ENCODE results near the gene SNPH.

Gene SNPH

DNA sequence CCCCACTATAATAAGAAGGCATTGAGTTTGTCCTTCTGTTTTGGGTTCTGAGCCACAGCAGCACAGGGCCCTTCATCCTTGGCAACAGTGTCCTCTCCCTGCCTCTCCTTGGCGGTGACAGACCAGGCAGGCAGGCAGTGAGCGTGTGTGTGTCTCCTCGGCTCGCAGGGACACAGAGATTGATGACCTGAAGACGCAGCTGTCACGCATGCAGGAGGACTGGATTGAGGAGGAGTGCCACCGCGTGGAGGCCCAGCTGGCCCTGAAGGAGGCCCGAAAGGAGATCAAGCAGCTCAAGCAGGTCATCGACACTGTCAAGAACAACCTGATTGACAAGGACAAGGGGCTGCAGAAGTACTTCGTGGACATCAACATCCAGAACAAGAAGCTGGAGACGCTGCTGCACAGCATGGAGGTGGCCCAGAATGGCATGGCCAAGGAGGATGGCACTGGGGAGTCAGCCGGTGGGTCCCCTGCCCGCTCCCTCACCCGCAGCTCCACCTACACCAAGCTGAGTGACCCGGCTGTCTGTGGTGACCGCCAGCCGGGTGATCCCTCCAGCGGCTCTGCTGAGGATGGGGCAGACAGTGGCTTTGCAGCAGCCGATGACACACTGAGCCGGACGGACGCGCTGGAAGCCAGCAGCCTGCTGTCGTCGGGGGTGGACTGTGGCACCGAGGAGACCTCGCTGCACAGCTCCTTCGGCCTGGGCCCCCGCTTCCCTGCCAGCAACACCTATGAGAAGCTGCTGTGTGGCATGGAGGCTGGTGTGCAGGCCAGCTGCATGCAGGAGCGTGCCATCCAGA lies 38.8 kb downstream of the SNPH start:
- ChIA-PET CTCF (no interaction called here), POLR2A (no interaction called here)
- no peak for DNase-seq (ENCODE audit: extremely low spot score)

DNA sequence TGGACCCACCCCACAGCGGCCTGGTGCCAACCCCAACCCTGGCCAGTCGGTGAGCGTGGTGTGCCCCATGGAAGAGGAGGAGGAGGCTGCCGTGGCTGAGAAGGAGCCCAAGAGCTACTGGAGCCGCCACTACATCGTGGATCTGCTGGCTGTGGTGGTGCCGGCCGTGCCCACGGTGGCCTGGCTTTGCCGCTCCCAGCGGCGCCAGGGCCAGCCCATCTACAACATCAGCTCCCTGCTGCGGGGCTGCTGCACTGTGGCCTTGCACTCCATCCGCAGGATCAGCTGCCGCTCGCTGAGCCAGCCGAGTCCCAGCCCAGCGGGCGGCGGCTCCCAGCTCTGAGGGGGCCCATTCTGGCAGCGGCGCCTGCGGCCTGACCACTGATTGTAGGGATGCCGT lies 39.6 kb downstream of the SNPH start:
- CTCF ChIA-PET: no interaction called here
- POLR2A ChIA-PET: no interaction called here

More for the DNA sequence above, 38.8 kb downstream of the SNPH start:
- TF ChIP-seq TARDBP (IDR thresholded peaks at IDR 0.05): no peak
- no peak for TF ChIP-seq ARNT (IDR thresholded peaks at IDR 0.05)
- no peak for TF ChIP-seq HDGF (IDR thresholded peaks at IDR 0.05; ENCODE audit: borderline replicate concordance)
- TF ChIP-seq LEF1 (IDR thresholded peaks at IDR 0.05; ENCODE audit: borderline replicate concordance): no peak
- no peak for TF ChIP-seq ELF4 (IDR thresholded peaks at IDR 0.05)
- no peak for TF ChIP-seq CTBP1 (IDR thresholded peaks at IDR 0.05; ENCODE audit: borderline replicate concordance)
- no peak for TF ChIP-seq FOXA1 (IDR thresholded peaks at IDR 0.05)
- TF ChIP-seq, protein P1, sequence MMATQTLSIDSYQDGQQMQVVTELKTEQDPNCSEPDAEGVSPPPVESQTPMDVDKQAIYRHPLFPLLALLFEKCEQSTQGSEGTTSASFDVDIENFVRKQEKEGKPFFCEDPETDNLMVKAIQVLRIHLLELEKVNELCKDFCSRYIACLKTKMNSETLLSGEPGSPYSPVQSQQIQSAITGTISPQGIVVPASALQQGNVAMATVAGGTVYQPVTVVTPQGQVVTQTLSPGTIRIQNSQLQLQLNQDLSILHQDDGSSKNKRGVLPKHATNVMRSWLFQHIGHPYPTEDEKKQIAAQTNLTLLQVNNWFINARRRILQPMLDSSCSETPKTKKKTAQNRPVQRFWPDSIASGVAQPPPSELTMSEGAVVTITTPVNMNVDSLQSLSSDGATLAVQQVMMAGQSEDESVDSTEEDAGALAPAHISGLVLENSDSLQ (IDR thresholded peaks at IDR 0.05): no peak
- TF ChIP-seq FOXK2 (IDR thresholded peaks at IDR 0.05): no peak
- TF ChIP-seq SP1 (IDR thresholded peaks at IDR 0.05): no peak
- no peak for TF ChIP-seq BHLHE40 (IDR thresholded peaks at IDR 0.05; ENCODE audit: borderline replicate concordance)
- no peak for TF ChIP-seq L3MBTL2 (conservative IDR thresholded peaks at IDR 0.05)
- TF ChIP-seq NFRKB (IDR thresholded peaks at IDR 0.05): no peak
- TF ChIP-seq FOXM1 (IDR thresholded peaks at IDR 0.05; ENCODE audit: borderline replicate concordance): no peak
- no peak for TF ChIP-seq ZNF384 (IDR thresholded peaks at IDR 0.05)
- no peak for TF ChIP-seq SUZ12 (IDR thresholded peaks at IDR 0.05)

DNA sequence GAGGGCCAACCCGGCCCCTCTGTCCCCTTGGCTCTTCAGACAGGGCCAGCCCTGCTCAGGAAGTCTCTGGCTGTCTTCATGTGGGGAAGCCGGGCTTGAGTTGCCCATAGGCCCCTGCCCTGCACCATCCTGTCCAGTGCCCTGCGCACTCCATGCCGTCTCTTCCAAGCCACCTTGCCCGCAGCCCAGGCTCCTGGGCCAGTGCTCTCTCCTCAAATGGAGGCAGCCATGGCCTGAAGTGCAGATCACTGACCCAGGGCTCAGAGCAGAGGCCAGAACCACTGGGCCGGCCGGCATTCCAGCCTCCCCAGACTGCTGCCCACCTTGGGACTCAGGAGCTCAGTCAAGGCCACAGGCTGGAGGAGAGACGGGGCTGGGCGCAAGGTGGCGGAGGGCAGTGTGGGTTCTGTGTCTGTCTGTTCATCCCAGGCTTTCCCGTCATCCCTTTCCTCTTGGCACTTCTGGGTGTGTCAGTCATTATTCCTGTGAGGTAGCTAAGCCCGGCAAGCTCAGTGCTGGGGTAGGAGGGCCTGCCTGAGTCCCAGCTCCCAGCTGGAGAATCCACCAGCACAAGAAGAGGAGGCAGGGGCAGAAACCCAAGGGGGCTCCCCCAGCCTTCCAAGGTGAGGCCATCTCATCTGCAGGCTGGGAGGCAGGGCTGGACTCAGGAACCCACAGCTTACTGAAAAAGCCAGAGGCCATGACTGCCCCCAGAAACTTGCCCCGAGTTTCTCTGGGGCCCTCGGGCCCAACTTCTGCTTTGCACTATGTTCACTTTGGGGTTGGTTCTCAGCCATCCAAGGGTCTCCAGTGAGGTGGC lies 40.4 kb downstream of the SNPH start:
- CTCF ChIA-PET: no interaction called here
- DNase-seq (ENCODE audit: extremely low spot score): no peak
- no peak for TF ChIP-seq BHLHE40 (IDR thresholded peaks at IDR 0.05; ENCODE audit: borderline replicate concordance)
- no peak for TF ChIP-seq CTBP1 (IDR thresholded peaks at IDR 0.05; ENCODE audit: borderline replicate concordance)
- no peak for TF ChIP-seq ZNF384 (IDR thresholded peaks at IDR 0.05)
- no peak for TF ChIP-seq NFRKB (IDR thresholded peaks at IDR 0.05)
- no peak for TF ChIP-seq ARNT (IDR thresholded peaks at IDR 0.05)
- TF ChIP-seq L3MBTL2 (conservative IDR thresholded peaks at IDR 0.05): no peak
- TF ChIP-seq SP1 (IDR thresholded peaks at IDR 0.05): no peak
- TF ChIP-seq LEF1 (IDR thresholded peaks at IDR 0.05; ENCODE audit: borderline replicate concordance): no peak
- TF ChIP-seq FOXA1 (IDR thresholded peaks at IDR 0.05): no peak
- no peak for TF ChIP-seq ELF4 (IDR thresholded peaks at IDR 0.05)
- TF ChIP-seq FOXK2 (IDR thresholded peaks at IDR 0.05): no peak
- TF ChIP-seq, protein P1 (IDR thresholded peaks at IDR 0.05): no peak
- TF ChIP-seq SUZ12 (IDR thresholded peaks at IDR 0.05): no peak
- no peak for TF ChIP-seq TARDBP (IDR thresholded peaks at IDR 0.05)
- no peak for TF ChIP-seq HDGF (IDR thresholded peaks at IDR 0.05; ENCODE audit: borderline replicate concordance)
- no peak for TF ChIP-seq FOXM1 (IDR thresholded peaks at IDR 0.05; ENCODE audit: borderline replicate concordance)
- POLR2A ChIA-PET: no interaction called here

More for the DNA sequence above, 39.6 kb downstream of the SNPH start:
- DNase-seq (ENCODE audit: extremely low spot score): no peak
- TF ChIP-seq SUZ12 (IDR thresholded peaks at IDR 0.05): no peak
- no peak for TF ChIP-seq LEF1 (IDR thresholded peaks at IDR 0.05; ENCODE audit: borderline replicate concordance)
- TF ChIP-seq, protein P1 (IDR thresholded peaks at IDR 0.05): no peak
- TF ChIP-seq FOXA1 (IDR thresholded peaks at IDR 0.05): no peak
- TF ChIP-seq ARNT (IDR thresholded peaks at IDR 0.05): no peak
- no peak for TF ChIP-seq CTBP1 (IDR thresholded peaks at IDR 0.05; ENCODE audit: borderline replicate concordance)
- TF ChIP-seq SP1 (IDR thresholded peaks at IDR 0.05): no peak
- TF ChIP-seq L3MBTL2 (conservative IDR thresholded peaks at IDR 0.05): no peak
- TF ChIP-seq FOXM1 (IDR thresholded peaks at IDR 0.05; ENCODE audit: borderline replicate concordance): no peak
- no peak for TF ChIP-seq FOXK2 (IDR thresholded peaks at IDR 0.05)
- TF ChIP-seq ZNF384 (IDR thresholded peaks at IDR 0.05): no peak
- TF ChIP-seq BHLHE40 (IDR thresholded peaks at IDR 0.05; ENCODE audit: borderline replicate concordance): no peak
- no peak for TF ChIP-seq ELF4 (IDR thresholded peaks at IDR 0.05)
- TF ChIP-seq TARDBP (IDR thresholded peaks at IDR 0.05): no peak
- TF ChIP-seq HDGF (IDR thresholded peaks at IDR 0.05; ENCODE audit: borderline replicate concordance): no peak
- no peak for TF ChIP-seq NFRKB (IDR thresholded peaks at IDR 0.05)

DNA sequence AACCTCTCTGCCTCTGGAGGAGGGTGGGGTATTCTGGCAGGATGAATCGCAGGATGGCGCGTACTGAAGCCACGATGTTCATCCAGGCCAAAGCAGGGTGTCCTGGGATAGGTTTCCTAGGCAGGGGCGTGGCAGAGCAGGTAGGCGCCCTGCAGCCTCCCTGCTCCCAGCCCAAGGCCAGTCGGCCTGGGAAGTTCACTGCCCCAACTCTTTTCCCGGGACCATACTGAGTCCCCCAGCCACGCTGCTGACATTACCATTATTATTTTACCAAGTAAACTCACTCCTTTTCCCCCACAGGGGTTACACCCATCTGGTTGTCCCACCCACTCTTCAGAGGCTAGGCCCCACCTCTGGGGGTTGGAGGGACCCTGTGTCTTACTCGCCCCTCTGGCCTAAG lies 41.1 kb downstream of the SNPH start:
- no peak for TF ChIP-seq TARDBP (IDR thresholded peaks at IDR 0.05)
- no peak for TF ChIP-seq CTBP1 (IDR thresholded peaks at IDR 0.05; ENCODE audit: borderline replicate concordance)
- no peak for TF ChIP-seq HDGF (IDR thresholded peaks at IDR 0.05; ENCODE audit: borderline replicate concordance)
- TF ChIP-seq BHLHE40 (IDR thresholded peaks at IDR 0.05; ENCODE audit: borderline replicate concordance): no peak
- TF ChIP-seq LEF1 (IDR thresholded peaks at IDR 0.05; ENCODE audit: borderline replicate concordance): no peak
- no peak for TF ChIP-seq SP1 (IDR thresholded peaks at IDR 0.05)
- no peak for TF ChIP-seq SUZ12 (IDR thresholded peaks at IDR 0.05)
- no peak for TF ChIP-seq FOXK2 (IDR thresholded peaks at IDR 0.05)
- TF ChIP-seq ELF4 (IDR thresholded peaks at IDR 0.05): no peak
- TF ChIP-seq NFRKB (IDR thresholded peaks at IDR 0.05): no peak
- no peak for TF ChIP-seq L3MBTL2 (conservative IDR thresholded peaks at IDR 0.05)
- TF ChIP-seq ZNF384 (IDR thresholded peaks at IDR 0.05): no peak
- TF ChIP-seq ARNT (IDR thresholded peaks at IDR 0.05): no peak
- TF ChIP-seq, protein P1 (IDR thresholded peaks at IDR 0.05): no peak
- TF ChIP-seq FOXA1 (IDR thresholded peaks at IDR 0.05): no peak
- TF ChIP-seq FOXM1 (IDR thresholded peaks at IDR 0.05; ENCODE audit: borderline replicate concordance): no peak
- POLR2A ChIA-PET: no interaction called here
- no peak for DNase-seq (ENCODE audit: extremely low spot score)
- CTCF ChIA-PET: no interaction called here
